Measurements from ENCODE around the gene MASP2. TPM values are rescaled to one million over a fixed set of nuclear protein-coding genes. Genes with fewer than 3 reads are reported as not detected.
"Not testable (repeated sequence)": the region's sequence is repeated elsewhere in the genome, so short reads cannot be mapped to it uniquely, and the experiment has no call there.

The MASP2 gene
- total RNA-seq, 1 donor from 2014 or later = not detected

DNA sequence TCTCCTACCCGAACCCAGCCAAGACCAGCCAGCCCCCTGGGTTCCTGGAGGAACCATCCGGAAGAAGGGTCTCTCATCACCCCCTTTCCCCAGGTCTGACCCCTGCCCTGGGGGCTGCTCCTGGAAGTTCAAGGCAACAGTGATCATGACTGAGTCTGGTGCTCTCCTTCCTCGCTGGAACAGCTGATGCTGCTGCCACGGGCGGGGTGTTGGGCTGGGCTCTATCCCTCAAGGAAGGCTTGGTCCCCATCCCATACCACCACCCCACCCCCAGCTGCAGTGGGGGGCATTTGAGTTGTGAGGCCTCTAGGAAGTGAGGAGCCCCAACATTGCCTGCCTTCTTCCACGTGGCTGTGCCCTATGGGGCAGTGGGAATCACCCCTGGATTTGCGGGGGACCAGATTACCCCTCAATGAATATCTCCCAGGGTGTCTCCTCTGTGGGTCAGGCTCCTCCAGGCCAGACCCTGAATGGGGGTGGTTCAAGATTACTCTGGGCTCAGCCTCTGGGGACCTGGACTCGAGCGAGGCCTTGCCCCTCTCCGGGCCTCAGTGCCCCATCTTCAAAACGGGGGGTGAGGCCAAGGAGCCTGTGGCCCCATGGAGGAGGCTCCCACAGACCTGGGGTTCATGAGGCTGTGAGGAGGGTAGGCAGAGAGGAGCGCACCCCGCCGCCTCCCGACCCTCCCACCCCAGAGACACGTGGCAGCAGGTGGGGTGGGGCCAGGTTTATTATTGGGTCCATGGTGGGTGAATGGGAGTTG is 2.8 kb downstream of the MASP2 start:
- DNase-seq (ENCODE audit: low spot score, unreplicated experiment) = no peak
- no peaks in the 10 kb centered on the region for H3K27me3 Mint-ChIP-seq
- no peaks in the 10 kb centered on the region for H3K36me3 Mint-ChIP-seq (ENCODE audit: insufficient read depth)
- peaks cover 3% of the 10 kb centered on the region for H3K4me1 Mint-ChIP-seq (ENCODE audit: low read depth)
- no peaks in the 10 kb centered on the region for H3K9me3 Mint-ChIP-seq (ENCODE audit: low read depth)
- no peak overlapping the region for H3K27ac Mint-ChIP-seq
- H3K4me3 Mint-ChIP-seq (ENCODE audit: low read depth) = no peak overlapping the region
- TF ChIP-seq, protein P1, sequence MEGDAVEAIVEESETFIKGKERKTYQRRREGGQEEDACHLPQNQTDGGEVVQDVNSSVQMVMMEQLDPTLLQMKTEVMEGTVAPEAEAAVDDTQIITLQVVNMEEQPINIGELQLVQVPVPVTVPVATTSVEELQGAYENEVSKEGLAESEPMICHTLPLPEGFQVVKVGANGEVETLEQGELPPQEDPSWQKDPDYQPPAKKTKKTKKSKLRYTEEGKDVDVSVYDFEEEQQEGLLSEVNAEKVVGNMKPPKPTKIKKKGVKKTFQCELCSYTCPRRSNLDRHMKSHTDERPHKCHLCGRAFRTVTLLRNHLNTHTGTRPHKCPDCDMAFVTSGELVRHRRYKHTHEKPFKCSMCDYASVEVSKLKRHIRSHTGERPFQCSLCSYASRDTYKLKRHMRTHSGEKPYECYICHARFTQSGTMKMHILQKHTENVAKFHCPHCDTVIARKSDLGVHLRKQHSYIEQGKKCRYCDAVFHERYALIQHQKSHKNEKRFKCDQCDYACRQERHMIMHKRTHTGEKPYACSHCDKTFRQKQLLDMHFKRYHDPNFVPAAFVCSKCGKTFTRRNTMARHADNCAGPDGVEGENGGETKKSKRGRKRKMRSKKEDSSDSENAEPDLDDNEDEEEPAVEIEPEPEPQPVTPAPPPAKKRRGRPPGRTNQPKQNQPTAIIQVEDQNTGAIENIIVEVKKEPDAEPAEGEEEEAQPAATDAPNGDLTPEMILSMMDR (IDR thresholded peaks at IDR 0.05; ENCODE audit: unreplicated experiment) = no peak

DNA sequence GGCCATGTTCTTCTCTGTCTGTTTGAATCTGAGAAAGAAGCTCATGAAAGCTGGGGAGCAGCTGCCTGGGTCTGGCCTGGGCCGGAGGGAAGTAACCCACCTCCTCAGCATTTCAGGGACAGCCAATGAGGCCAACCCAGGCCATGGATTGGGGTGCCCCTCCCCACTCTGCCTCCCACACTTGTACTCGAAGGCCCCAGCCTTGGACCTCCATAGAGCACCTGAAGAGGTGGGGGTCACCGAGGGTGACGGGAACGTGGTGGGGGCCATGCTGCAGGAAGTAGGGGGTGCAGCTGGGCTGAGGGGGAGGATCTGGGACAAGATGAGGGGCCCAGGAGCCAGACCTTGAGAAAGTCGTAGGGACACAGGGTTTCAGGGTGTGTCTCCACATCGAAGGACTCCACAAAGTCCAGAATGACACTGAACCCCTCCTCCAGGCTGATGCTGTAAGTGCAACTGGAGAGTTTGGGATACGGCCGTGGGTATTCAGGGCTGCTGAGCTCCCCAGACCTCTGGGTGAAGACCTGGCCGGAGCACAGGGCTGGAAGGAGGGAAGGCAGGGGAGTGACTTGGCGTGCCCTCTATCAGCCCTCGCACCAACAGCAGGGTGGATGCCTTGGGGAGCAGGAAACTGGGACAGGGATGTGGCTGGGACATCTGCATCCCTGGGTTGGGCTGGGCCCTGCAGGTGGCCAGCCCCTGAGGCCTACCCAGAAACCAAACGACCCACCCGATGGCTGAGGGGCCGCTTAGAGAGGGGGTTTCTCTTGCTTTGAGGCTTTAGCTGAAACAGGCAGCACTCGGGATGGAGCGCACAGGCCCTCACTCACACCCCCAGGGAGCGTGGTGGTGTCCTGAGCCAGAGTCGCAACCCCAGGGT is 3.8 kb downstream of the MASP2 start:
- DNase-seq (ENCODE audit: low spot score, unreplicated experiment) = no peak
- Mint-ChIP-seq H3K4me3 (ENCODE audit: low read depth) (no peak overlapping the region), H3K27me3 (no peaks in the 10 kb centered on the region), H3K4me1 (ENCODE audit: low read depth) (peaks cover 3% of the 10 kb centered on the region), H3K9me3 (ENCODE audit: low read depth) (no peaks in the 10 kb centered on the region), H3K36me3 (ENCODE audit: insufficient read depth) (no peaks in the 10 kb centered on the region), H3K27ac (no peak overlapping the region)
- TF ChIP-seq, protein P1 (IDR thresholded peaks at IDR 0.05; ENCODE audit: unreplicated experiment) = no peak

DNA sequence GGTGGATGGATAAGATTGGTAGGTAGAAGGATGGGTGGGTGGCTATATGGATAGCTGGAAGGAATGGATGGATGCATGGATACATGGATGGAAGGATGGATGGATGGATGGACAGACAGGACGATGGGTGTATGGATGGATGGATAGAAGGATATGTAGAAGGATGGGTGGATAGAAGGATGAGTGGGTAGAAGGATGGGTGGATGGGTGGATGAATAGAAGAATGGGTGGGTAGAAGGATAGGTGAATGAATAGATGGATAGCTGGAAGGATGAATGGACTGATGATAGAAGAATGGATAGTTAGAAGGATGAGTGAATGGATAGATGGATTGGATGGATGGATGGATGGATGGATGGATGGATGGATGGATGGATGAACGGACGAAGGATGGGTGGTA is 5.0 kb downstream of the MASP2 start:
- no peak overlapping the region for H3K27ac Mint-ChIP-seq
- H3K4me3 Mint-ChIP-seq (ENCODE audit: low read depth) = no peak overlapping the region
- TF ChIP-seq, protein P1 (IDR thresholded peaks at IDR 0.05; ENCODE audit: unreplicated experiment) = no peak
- peaks cover 3% of the 10 kb centered on the region for H3K4me1 Mint-ChIP-seq (ENCODE audit: low read depth)
- H3K9me3 Mint-ChIP-seq (ENCODE audit: low read depth) = no peaks in the 10 kb centered on the region
- no peaks in the 10 kb centered on the region for H3K36me3 Mint-ChIP-seq (ENCODE audit: insufficient read depth)
- peaks cover 8% of the 10 kb centered on the region for H3K27me3 Mint-ChIP-seq
- no peak for DNase-seq (ENCODE audit: low spot score, unreplicated experiment)

DNA sequence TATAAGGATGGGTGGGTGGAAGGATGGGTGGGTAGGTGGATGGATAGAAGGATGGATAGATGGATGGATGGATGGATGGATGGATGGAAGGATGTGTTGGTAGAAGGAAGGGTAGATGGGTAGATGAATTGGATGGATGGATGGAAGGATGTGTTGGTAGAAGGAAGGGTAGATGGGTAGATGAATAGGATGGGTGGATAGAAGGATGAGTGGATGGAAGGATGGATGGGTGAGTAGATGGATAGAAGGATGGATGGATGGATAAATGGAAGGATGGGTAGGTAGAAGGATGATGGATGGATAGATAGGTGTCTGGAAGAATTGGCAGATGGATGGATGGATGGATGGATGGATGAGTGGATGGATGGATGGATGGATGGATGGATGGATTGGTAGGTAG is 6.0 kb downstream of the MASP2 start:
- no peak overlapping the region for H3K4me3 Mint-ChIP-seq (ENCODE audit: low read depth)
- H3K27ac Mint-ChIP-seq = no peak overlapping the region
- TF ChIP-seq, protein P1 (IDR thresholded peaks at IDR 0.05; ENCODE audit: unreplicated experiment) = no peak
- H3K4me1 Mint-ChIP-seq (ENCODE audit: low read depth) = peaks cover 3% of the 10 kb centered on the region
- no peaks in the 10 kb centered on the region for H3K9me3 Mint-ChIP-seq (ENCODE audit: low read depth)
- peaks cover 8% of the 10 kb centered on the region for H3K27me3 Mint-ChIP-seq
- H3K36me3 Mint-ChIP-seq (ENCODE audit: insufficient read depth) = no peaks in the 10 kb centered on the region
- no peak for DNase-seq (ENCODE audit: low spot score, unreplicated experiment)

DNA sequence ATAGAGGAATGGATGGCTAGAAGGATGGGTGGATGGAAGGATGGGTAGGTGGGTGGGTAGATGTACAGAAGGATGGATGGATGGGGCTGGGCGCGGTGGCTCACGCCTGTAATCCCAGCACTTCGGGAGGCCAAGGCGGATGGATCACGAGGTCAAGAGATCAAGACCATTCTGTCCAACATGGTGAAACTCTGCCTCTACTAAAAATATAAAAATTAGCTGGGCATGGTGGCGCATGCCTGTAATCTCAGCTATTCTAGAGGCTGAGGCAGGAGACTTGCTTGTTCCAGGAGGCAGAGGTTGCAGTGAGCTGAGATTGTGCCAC is 7.0 kb downstream of the MASP2 start:
- H3K4me3 Mint-ChIP-seq (ENCODE audit: low read depth); H3K4me1 Mint-ChIP-seq (ENCODE audit: low read depth); H3K9me3 Mint-ChIP-seq (ENCODE audit: low read depth); H3K27ac Mint-ChIP-seq; H3K36me3 Mint-ChIP-seq (ENCODE audit: insufficient read depth); DNase-seq (ENCODE audit: low spot score, unreplicated experiment); H3K27me3 Mint-ChIP-seq: not testable (repeated sequence)

All from progenitor cell of endocrine pancreas (in vitro differentiated cells).